Stimulated activated CD8-positive, alpha-beta memory T cell treated with anti-CD3 and anti-CD28 coated beads, Interleukin-4, amount 100 ng/mL, for 4 hours (primary cell): ENCODE data around the gene ZNHIT6.

Experiments used
- DNase-seq, 2 donors: peaks; one replicate each; pipeline ENCODE4 v3.0.0-alpha.2; 2020; ENCODE audit warnings: low read depth in 2 of 2, low spot score in 1 of 2

Gene ZNHIT6

GRCh38 chr1:85623061-85623471, 85.2 kb downstream of the ZNHIT6 start:
- no peak for DNase-seq

GRCh38 chr1:85621430-85621829, 86.8 kb downstream of the ZNHIT6 start:
- no peak for DNase-seq

GRCh38 chr1:85617633-85618100, 90.6 kb downstream of the ZNHIT6 start:
- DNase-seq, result no peak

DNA sequence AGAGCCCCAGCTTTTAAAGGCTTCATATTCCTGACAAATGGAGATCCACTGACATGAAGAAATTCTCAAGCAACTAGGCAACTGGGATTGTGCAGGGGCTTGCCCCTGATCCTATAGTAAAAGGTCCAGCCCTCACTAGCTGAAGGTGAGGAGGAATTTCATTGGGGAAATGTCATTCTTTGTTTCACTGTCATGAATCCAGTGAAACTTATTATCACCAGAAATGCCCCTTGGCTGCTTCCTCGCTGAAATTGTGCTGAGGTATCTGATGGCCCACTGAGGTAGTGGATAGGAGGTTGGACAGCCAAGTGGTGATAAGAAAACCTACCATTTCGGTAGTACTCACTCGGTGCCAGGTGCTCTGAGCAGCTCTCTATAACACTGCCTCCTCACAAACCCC, 91.5 kb downstream of the ZNHIT6 start:
- DNase-seq, result no peak

- DNase-seq, result no peak
These were observed 91.9 kb downstream of the ZNHIT6 start for GRCh38 chr1:85616364-85616705.

DNA sequence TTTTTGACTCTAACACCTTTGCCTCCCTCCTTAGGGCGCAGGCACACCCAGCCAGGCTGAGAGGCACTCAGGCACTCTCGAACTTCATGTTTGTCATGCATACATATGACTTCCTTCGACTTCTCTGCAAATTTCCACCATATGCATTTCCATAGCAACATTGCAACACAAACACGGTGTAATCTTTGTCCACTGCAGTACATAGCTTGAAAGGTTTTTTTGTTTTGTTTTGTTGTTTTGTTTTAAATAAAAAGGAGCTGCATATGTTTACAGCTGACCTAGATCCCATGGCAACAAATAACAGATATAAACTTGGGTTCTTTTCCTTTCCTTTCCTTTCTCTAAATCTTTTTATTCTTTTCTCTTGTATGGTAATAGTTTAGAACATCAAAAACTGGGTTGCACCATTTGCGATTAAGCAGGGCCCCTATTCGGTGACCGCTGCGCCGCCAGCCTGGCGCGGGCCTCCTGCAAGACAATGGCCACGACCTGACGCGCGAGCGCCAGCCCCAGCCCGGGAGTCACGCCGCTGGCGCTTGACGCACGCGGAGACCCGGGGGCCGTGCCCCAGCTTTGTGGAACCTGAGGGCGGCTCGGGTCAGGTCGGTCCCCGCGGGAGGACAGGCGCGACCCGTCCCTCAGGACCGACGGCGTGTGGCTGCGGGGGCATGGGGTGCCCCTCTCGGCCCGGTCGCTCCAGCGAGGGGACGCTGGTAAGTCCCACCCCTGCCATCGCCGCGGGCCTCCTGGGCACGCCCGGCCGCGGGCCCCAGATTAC, 92.5 kb downstream of the ZNHIT6 start:
- DNase-seq, result no peak

DNA sequence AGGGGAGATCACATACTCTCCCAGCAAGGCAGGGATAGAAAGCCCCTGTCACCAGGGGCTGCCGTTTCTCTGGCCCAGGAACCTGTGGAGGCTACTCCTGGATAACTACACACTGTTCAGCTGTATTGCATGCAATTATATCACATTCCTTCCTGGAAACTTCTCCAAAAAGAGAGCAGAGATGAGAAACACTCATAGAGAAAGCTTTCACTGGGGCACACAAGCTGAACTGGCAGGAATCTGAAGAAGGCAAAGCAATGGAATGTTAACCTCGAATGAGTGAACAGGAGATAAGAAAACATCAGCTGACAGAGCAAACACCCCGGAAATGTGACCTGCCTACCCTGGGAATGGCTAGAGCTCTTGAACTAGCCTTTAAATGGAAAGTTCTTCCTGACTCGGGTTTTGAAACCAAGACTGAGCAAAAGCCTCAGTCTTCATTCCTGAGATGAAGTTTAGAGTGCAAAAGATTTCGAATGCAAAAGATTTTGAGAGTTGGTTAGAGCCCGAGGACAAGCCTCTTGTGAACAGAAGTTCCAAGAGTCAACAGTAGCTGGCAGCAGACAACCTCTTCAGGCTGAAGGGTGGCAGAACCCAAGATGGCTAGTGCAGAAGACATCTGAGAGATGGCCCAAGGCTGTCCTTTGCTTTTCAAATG, 95.4 kb downstream of the ZNHIT6 start:
- no peak for DNase-seq

DNA sequence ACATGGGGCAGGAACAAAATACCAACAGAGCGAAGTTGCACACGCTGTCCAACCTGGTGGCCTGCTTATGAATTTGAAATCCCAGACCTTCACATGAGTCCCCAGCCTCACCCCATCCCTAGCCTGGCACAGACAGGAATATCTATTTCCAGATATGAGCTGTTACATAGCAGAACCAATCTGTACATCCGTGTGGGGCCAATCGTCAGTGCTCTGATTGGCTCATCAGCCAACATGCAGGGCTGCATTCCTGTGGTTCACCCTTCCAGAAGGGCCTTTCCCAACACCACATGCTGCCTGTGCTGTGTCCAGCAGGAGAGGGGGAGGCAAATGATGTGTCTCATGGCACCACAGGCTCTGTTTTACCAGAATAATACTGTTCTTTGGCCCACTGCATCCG, 96.4 kb downstream of the ZNHIT6 start:
- no peak for DNase-seq

DNA sequence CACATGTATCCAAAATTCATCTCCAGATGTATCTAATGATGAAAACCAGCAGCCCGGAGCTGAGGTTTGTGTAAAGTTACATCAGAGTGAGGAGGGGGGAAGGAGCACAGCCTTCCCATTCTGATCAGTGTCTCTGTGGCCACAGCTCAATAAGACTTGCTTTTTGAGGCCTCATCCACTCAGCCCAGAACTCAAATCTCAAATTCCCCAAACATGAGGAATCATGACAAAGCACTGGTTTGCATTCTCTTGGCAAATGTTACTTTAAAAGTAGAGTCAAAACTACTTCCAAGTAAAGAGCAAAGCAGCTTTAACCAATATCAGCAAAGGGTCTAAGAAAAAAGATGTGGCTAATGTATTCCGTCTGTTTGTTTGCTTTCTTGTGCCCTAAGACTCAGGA, 96.8 kb downstream of the ZNHIT6 start:
- DNase-seq, result no peak

GRCh38 chr1:85609976-85610375, 98.3 kb downstream of the ZNHIT6 start:
- DNase-seq, result no peak

DNA sequence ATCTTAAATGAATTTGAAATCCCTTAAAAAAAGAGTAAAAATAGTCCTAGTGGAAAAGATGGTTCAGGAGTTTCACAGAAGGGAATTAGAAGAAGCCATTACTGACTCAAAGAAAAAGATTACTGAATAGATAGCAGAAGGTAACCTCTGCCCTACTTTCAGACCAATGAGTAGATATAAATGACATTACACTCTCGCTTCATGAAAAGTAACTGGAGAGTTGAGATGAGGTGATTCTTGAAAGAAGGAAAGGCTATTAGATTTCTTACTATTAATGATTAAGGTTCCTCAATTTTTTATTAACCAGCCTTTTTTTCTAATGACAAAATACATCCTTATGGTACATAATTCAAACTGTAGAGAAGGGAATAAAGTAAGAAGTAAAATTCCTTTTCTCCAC, 99.4 kb downstream of the ZNHIT6 start:
- DNase-seq, result no peak

- no peak for DNase-seq
These were observed 100.3 kb downstream of the ZNHIT6 start for GRCh38 chr1:85607921-85608265.

DNA sequence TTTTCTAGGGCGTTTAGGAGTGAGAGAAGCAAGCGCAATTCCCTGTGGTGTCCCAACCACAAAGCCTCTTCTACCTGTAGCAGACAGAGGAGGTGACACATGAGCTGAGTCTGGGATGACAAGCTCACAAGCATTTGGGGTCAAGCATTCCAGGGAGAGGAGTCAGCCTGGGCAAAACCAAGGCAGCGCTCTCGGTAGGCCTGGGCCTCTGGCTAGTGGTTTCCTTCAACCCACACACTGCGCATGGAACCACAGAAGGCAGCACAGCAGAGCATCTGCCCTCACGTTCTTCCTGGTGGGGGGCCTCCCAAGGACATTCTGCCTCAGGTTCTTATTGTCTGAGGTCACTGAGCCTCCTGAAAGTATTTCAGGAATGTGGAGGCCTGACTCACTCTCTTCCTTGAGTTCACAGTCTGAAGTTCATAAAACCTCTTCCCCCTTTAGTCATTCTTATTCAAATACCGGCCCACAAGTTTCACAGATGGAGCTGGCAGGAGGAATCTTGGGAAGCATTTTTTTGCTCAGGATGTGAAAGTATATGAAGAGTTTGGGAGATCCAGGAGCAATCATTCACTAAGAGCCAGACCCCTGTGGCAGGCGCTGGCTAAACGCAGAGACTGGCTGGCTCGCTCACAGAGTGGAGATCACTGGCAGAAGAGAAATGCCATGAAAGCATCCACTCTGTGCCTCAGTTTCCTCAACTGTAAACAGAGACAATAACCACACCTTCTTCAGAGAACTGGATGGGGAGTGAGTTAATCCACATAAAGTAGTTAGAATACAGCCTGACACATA, 100.9 kb downstream of the ZNHIT6 start:
- DNase-seq, result no peak

DNA sequence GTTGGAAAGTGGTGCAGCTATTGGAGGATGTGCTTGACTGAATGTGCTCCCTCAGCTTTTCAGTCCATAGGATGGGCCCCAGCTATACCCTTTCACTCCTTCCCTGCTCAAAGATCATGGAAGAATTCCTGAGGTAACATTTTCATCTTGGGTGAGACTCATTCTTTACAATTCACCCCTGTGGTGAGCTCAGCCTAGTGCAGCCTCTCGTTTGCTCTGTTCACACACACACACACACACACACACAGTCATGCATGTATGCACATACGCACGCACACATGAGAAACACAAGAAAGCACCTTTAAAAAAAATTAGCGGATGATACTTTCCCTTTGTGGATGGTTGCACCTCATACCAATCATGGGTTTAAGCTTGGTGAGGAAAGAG, 101.8 kb downstream of the ZNHIT6 start:
- DNase-seq, result no peak

DNA sequence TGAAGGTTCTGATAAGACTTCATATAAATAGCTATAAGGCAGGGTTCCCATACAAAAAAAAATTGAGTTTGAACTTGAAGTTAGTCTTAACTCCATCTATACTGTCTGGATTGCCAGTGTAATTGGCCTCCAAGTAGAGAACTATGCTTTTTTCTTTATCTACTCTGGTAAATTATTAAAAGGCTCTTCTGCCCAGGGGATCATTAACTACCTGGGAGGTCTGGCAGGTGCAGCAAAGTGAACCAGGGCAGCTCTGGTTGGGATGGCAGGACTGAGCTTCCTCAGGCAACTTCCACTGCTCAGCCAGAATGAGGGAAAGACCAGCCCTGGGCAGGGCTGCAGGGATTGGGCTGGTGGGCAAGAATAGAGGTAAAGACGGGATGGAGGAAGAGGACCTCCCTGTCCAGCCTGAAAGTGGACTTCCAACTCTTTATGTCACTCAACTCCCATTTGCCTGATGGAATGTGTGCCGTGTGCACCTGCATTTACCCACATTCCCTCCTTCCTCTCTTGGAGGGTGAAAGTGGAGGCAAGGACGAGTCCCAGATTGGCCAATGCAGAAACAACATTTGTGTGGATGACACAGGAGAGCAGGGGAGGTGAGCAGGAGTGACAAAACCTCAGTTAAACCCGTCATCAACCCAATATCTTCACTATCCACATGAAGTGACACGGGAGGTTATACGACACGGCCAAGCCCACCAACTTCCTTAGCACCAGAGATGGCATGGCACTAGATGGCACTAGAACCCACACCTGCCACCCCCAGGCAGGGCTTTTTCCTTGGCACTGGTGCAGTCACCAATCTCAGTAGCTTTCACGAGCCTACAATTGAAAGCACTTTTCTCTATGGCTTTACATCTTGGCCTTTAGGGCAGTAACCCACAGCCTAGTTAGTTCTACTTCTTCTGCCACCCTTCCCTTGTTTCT, 102.5 kb downstream of the ZNHIT6 start:
- no peak for DNase-seq

DNA sequence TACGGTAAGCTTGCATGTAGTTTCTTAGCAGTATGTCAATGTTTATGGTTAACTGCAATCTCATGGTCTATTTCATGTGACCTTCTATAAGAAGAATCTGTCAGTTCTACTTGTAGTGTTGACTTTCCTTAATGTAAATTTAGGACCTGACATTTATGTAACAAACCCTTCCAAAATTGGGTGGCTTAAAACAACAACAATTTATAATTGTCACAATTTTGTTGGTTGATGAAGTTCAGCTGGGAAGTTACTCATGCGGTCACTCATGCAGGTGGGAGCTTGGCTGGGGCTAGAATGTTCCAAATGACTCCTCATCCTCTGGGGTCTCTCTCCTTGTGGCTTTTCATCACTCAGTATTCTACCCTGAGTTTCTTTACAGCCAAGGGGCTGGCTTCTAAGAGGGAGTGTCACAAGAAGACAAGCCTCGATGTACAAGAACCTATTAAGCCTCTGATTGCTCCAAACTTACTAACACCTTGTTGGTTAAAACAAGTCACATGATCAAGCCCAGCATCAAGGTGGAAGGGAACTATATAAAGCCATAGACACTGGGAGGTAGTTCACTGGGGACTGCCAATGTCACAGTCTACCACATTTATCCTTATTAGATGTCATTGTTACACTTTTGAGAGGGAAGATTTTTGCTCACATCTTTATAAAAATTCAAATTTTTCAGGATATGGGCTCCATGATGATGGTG, 103.8 kb downstream of the ZNHIT6 start:
- DNase-seq, result no peak

GRCh38 chr1:85603086-85603880, 105.0 kb downstream of the ZNHIT6 start:
- DNase-seq, result no peak

DNA sequence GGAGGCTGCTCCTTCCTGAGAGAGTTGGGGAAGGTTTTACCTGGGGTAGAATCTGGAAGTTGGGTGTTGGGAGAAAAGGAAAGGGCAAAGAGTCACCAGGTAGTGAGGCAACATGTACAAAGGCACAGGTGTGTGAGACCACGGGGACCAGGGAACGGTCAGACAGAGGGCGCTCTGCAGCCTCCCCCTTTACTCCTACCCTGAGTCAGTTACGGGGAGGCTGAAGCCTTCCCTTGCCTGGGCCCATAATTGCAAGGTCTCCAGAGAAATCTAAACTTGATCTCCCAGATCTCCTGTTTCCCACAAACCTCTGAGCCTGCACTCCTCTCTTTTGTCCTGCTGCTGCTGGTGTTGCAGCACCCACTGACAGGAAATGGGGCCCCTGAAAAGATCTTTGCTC, 105.7 kb downstream of the ZNHIT6 start:
- DNase-seq, result no peak

DNA sequence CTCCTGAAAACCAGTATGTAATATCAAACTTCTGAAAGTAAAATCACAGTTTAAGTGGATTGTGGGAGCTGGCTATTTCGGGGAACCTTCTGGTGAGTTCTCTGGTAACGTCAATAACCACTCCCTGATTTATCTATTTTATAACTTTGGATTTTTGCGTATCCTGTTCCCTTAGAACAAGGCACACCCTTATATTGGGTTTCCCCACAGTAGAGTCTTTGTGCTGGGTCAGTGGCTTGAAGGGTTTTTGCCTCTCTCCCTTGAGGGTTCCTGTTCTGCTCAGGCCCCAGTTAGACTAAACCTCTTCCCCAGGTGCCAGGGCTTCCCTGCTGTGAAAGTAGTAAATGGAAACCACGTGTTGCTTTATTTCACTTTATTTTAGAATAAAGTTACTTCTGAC, 106.3 kb downstream of the ZNHIT6 start:
- DNase-seq, result no peak

- no peak for DNase-seq
These were observed 108.6 kb downstream of the ZNHIT6 start for GRCh38 chr1:85599681-85600080.
